Astrocyte (in vitro differentiated cells and primary cell): ENCODE data around the gene WDR33.

ENCODE experiments used
- CTCF ChIP-seq: IDR thresholded peaks from 2 replicates; pipeline ENCODE4 v1.5.1; 2011; ENCODE audit warnings: low read depth, mild to moderate bottlenecking, inconsistent platforms, low read length, moderate library complexity; ENCODE audit not compliant: insufficient read depth
- EZH2 ChIP-seq: IDR thresholded peaks from 2 replicates; pipeline ENCODE4 v1.6.1; 2012; ENCODE audit warnings: mild to moderate bottlenecking, low read length, inconsistent platforms; ENCODE audit not compliant: insufficient read depth

GRCh38 chr2:127664065-127664894, 146.7 kb downstream of the WDR33 start:
- TF ChIP-seq CTCF (no peak), EZH2 (peak; percentile 84)
